SHP77 (cell line): ENCODE measurements around the gene LSS.
A peak's percentile ranks its signal among the peaks of the same experiment; 100 is the strongest.
"Not testable (repeated sequence)": the region's sequence is repeated elsewhere in the genome, so short reads cannot be mapped to it uniquely, and the experiment has no call there.

ENCODE experiments used
- DNase-seq, 2 experiments: peaks; one replicate each; lab custom pipeline; 2025; lab: John Stamatoyannopoulos, UW

Gene LSS

DNA sequence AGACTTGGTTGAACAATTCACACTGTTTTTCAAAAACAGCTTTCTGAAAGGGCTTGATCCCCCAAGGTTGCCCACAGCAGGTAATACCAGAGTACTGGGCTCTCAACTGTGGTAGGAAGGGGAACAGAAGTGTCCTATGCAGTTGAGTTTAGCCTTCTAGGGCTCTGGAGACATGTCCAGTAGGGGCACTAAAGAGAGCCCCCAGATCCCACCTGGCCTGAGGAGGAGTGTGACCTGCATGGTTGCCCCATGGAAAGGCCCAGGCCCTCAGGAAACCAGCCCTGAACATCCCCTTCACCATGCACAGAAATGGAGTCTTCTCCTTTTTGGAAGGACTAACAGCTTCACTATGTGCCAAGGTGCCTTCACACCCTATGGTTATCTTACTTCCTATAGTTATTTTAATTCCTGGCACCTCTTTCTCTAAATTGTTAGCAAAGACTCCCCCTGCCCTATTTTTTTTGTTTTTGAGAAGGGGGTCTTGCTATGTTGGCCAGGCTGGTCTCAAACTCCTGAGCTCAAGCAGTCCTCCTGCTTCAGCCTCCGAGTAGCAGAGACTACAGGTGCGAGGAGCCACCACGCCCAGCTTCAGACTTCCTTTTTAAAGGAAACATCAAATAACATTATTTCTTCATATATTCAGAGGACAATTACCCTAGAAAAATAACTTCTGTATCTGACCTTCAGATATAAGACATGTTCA, 16.8 kb upstream of the LSS start:
- no peak for DNase-seq

DNA sequence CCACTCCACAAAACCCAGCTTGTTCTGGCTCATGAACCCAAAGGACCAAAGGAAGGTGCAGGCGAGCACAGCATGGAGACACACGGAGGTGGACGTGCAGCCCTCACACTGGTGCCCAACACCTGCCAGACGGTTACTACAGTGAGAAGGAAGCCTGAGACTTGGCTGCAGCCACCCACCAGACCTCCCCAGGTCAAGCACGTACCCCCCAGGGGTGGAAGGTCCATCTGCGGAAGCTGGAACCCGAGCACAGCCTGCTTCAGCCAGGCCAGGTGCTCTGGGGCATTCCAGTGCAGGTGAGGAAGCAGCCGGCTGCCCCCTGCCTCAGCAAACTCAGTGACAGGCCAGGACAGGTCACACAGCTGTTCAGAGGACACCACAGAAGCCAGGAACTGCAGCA, 16.0 kb upstream of the LSS start:
- DNase-seq = no peak

DNA sequence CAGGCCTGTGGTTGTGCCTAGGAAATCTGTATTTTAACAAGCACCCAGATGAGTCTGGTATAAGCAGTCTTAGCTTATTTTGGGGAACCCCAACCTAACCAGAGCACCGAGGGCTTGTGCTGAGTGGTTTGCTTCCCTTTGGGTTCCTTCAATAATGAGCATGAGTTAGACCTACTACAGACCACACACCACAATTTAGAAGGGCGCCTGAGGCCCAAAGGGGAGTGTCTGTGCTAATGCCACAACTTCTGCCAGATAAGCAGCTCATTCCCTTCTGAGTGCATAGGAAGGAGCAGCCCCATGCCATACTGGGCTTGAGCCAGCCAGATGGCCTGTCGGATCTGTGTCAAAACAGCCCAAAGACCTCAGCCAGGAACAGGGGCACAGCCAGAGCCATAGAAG, 15.4 kb upstream of the LSS start:
- DNase-seq = no peak

DNA sequence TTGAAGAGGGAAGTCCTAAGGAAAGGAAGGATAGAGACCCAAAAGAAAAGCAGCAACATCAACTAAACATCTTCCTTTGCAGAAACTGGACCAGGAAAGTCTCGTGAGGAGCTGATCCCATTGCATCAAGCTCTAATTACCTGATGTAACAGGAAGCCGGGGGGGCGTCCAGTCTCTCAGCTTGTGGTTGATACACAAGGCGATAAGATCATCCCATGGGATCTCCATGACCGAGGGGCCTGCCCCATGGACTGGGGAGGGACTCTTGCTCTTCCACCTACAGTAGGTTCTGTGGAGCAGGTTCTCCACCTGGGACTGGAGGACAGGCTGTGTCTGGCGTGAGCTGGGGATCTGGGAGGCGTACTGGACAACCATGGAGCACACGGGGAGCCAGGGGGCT, 14.8 kb upstream of the LSS start:
- no peak for DNase-seq

DNA sequence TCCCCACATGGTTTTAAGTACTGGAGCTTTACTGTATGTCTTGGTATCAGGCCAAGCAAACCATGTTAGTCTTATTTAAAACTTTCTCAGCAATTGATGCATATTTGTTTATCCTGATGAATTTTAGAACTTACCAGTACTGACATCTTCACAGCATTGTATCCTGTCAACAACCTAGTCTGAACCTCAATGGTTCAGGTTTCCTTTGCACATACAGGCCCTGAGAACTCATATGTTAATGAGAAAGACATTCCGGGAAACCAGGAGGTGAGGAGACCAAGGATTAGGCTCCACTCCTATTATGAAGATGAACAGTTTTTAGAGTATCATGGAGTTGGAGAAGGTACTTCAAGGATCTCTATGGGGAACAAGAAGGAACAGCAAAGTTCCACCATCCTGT, 13.0 kb upstream of the LSS start:
- not testable (repeated sequence) for DNase-seq

DNA sequence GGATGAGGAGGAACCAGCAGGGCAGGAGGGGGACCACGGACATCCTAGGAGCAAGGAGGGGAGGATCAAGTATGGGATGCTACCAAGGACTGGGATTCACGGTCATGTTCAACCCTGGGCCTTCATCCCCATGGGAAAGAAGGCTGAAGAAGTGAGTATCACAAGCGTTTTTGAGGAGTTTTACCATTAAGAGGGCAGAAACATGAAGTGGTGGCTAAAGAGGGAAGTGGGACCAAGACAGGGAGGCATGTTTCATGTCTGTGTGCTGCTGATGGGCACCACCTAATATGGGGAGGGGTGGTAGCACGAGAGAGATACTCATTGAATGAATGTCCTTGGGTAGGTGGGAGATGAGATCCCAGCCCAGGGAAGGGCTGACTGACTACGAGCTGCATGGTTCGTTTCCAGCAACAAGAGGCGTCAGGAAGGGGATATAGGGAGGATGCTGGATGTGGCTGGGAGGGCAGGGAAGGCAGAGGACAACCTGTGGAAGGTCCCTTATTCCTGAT, 11.3 kb upstream of the LSS start:
- DNase-seq = no peak

DNA sequence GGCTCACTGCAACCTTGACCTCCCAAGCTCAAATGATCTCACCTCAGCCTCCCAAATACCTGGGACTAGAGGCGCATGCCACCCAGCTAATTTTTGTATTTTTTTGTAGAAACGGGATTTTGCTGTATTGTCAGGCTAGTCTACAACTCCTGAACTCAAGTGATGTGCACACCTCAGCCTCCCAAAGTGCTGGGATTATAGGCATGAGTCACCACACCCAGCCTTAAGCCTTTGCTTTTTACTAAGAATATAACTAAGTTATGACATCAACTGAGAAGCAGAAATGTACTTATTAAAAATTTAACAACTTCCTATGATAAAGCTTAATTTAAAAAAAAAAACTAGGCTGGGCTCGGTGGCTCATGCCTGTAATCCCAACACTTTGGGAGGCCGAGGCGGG, 8.9 kb upstream of the LSS start:
- no peak for DNase-seq

DNA sequence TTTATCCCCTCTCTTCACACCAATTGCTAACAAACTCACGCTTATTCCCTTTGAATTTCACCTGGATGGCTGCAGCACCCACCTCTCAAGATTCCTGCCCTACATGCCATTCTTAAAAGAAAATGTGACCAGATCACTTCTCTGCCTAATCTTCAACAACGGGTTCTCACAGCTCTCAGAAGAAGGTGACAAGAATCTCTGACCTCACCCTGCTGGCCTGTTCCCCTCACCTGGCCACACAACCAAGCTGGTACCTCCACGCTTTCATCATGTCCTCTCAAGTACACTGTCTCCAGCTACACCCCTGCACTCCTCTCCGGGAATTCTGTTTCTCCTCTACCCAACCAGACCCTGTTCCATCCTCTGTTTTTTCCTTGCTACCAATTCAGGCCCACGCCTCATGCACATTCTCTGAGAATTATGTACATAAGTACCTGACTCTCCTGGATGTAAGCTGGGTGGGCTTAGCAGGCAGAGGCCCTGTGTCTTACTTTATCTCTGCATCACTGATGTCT, 5.9 kb upstream of the LSS start:
- DNase-seq = no peak

DNA sequence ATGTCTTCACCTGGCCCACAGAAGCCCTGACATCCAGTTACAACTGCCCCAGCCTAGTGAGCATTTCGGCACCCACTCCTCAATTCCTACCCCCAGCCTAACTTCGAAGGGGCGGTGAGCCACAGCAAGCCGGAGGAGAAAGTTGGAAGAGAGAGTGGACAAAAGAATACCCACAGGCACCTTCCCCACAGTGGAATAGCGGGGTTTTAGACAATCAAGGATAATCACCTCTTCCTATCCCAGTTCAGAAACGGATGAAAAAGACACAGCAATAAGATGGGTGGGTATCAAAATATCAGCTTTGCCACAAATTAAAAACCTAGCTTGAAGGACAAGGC, 1.3 kb upstream of the LSS start:
- DNase-seq = no peak

DNA sequence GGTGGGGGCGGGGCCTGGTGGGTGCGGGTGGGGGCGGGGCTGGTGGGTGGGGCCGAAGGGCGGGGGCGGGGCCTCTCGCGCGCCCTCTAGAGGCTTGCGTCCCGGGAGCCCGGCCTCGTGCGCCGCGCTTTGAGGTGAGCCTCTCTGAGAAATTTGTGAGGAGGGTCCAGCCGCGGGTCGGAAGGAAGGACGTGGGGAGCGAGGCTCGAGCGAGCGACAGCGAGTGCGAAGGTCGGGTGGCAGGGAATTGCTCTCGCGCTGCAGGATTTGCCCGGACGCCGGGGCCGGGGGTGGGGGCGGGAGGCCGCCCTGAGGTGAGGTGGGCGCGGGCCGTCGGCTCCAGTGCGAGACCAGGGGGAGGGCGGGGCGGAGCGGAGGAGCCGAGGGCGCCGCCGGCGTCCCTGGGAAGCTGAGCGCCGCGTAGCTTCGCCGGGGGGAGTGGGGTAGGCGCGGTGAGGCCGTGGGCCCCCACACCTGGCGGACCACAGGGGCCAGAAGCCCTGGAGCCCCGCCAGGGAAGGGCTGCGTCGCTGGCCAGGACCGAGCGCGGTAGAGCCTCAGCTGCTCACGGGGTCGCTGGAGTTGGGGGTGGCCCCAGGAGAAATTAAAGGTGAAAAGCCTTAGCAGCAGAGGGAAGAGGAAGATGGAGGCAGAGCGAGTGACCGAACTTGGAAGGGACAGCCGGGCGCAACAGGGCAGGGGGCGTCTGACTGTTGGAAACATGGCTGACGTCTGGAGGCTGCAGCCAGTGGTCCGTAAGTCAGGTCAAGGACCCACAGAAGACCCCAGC, 754 bp upstream of the LSS start:
- peak; percentile 32 to 46 for DNase-seq

DNA sequence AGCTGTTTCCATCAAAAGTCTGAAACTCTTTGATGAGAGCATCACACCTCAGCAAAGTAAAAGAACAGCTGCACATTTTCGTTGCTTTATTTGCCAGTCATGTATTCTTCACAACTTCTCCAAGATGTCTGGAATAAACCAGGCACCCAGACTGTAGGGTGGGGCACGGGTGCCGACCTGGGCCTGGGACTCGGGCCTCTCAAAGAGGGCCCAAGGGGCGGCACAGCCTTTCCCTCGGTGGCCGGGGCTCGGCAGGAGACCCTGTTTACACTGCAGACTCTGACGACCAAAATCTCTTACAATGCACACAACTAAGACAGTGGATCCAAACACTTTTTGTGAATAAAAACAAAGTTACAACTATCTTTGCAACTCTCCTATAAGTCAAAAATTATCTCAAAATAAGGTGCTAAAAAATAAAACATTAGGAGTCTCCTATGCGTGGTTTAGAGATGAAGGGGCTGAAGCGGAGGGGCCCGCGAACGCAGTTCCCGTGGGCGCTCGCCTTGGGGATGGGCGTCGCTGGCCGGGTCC, 696 bp downstream of the LSS start:
- no peak for DNase-seq

DNA sequence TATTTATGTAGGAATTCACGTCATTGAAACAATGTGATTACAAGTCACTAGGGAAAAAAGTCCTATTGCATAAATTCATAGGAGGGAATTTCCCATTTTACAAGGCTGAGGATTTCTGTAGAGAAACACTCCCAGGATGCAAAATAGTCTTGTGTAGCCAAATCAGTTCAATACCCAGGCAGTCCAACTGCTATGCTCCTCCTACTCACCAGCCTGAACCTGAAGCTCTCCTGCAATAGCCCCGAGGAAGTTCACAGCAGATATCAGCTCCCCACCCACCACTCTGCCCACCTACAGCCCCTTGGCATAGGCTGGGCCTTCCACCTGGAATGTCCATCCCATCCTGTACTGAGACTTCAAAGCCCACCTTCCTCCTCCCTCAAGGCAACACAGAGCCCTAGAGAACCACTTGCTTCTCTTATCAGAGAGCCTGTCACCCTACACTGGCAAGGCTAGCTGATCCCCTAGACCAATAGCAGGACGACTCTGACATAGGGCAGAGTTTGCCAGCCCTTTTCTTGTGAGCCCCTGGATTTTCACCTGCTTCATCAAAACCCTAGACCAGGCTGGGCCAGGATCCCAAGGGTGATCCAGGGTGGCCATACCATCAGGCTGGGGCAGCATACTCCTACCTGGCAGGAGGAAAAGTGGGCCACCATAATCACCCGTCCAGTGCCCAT, 1.5 kb downstream of the LSS start:
- no peak for DNase-seq

DNA sequence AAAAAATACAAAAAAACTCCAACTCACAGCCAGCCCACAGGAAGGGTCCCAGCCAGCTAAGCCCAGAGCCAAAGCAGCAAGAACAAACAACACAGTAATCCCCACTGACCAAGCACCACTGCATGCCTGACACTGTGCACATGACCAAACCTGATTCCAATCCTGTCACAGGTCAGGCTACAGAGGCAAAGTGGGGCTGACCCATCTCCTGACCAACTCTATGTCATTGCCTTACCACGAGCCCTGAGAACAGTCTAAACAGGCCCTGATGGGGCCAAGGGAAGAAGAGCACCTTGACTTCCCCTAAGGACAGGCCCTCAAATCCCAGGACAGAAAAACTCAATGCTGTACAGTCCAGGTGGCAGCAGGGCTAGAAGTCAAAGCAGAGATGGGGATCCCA, 2.4 kb downstream of the LSS start:
- no peak for DNase-seq

DNA sequence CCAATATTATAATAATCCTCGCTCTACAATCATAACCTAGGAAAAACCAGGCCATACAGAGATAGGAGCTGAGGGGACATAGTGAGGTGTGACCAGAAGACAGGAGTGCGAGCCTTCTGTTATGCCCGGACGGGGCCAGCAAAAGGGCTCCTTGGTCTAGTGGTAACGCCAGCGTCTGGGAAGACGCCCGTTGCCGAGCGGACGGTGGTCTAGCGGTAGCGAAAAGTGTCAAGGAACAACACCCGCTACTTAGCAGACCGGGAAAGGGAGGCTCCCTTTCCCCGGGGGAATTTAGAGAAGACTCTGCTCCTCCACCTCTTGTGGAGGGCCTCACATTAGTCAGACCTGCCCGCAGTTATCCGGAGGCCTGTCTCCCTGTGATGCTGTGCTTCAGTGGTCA, 4.9 kb downstream of the LSS start:
- DNase-seq = not testable (repeated sequence)

DNA sequence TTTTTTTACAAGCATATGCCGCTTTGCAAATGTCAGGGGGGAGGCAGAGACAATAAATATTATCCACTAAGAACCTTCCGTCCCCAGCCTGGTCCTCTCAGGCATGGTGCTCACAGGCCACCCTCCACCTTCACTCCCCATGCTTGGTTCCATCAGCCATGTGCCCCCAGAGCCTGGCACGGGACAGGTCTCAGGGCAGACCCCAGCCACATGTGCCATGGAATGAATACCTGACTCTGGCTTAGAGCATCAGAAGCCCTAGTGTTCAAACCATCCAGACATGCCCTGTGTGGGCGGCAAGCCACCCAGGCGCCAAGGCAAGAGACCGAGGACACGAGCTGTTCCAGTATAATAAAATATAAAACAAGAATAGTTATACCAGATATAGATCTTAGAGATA, 5.4 kb downstream of the LSS start:
- no peak for DNase-seq

DNA sequence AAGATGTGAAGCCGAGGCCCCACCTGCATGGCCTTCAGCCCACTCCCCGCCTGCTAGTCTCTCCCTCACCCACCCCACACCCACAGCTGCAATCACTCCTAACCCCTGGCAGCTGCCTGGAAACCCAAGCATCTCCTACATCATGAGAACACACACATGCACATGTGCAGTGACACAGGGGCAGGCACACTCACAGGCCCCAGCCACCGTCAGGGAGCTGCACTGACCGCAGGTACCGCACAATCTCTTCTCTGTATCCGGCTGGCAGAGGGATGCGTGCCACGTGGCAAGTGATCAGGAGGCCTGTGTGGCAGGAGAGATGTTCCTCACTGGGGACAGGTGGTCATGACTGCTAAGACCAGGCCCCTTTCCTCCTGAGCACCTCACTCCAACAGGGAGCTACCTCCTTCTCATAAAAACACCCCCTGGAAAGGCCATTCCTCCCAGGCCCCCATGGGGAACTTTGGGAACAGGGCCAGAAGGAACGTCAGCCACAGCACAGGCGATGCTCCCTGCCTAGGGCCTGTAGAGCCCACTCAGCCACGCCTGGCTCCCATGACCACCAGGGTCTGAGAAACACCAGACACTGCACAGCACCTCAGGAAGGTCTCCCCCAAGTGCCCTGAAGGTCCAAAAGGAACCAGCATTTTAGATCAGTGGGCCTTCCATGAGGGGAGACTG, 6.0 kb downstream of the LSS start:
- no peak for DNase-seq

DNA sequence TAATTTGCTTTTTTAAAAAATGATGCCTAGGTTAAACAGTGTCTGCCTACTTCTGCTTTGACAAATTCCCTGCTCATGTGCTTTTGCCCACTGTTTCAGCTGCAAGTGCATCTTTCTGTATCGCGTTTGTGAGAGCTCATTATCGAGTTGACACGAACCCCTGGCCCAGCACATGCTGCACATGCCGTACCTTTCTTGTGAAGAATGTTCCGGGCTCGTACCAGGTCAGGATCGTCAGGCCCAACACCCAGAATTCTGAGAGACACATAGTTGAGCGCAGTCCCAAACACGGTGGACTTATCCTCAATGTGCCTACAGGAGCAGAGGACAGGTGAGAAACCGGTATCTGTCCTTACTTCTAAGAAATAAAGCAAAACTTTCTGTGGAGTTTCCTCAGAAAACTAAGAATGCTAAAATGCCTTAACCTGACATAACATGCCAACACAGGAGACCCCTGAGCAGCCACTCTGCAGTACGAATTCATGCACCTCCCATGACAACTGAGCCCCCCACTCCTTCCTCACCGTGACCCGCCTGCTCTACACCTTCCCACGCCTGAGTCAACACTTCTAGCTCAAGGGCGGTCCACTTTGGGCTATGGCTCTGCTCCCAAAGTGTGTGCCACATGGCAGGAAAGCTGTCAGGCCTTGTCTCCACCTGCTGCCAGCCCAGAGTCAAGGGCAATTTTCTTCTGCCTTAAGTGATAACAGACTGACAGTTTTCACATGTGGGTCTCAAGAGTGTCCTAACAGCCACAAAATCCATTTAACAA, 6.7 kb downstream of the LSS start:
- DNase-seq = no peak

DNA sequence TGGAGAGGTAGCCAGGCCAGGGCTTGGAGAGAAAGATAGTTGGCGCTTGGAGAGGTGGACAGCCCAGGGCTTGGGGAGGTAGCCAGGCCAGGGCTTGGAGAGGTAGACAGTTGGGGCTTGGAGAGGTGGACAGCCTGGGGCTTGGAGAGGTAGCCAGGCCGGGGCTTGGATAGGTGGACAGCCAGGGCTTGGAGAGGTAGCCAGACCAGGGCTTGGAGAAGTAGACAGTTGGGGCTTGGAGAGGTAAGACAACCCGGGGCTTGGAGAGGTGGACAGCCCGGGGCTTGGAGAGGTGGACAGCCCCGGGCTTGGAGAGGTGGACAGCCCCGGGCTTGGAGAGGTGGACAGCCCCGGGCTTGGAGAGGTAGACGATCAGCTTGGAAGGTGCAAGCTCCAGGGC, 7.7 kb downstream of the LSS start:
- no peak for DNase-seq

DNA sequence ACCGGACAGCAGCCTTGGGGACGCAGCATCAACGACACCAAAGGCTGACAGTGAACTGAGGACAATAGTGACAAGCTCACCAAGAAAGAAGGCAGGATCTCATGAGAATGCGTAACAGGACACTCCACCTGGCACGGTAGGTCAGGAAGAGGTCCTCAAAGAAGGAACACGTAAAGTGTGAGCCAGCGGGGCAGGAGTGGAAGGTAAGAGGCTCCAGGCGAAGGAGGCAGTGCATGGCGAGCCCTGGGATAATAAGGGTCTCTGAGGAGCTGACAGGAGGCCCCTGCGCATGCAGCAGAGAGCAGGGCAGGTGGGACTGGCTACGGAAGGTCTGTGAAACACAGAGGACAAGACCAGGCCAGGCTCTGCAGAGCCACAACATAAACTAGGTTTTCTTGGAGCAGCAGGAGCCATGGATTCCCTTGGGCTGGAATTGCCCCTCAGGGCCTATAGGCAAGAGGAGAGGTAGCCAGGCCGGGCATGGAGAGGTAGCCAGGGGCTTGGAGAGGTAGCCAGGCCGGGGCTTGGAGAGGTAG, 8.2 kb downstream of the LSS start:
- no peak for DNase-seq

DNA sequence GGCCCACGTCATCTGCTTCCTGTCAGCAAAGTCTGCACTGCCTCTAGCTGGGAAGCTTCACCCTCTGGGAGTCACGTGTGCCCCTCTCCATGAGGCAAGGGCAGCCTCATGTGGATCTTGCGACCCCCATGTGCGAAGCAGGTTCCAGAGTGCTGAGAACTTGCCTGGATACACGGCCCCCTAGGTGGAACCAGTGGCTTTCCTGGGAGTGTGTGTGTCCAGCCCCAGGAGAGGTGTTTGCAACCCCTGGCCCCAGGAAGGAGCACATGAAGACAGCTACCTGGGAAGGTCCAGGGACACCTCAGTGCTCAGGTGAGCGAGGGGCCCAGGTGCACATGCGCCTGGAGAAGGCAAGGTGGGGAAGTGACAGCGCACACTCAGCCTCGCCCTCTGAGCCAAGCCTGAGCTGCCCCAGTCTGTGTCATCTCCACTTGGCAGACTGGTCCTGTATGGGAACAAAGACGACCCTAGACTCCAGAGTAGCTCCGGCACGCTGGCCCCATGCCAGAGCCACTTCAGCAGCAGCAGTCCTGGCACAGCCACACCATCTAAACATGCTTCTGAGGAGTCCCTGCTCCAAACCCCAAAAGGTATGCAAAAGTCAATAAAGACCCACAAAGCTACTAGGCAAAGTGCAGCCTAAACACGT, 8.9 kb downstream of the LSS start:
- DNase-seq = no peak
